Karpas-422 (cell line): ENCODE data around the gene C16orf89. TPM values are rescaled to one million over a fixed set of nuclear protein-coding genes. Genes with fewer than 3 reads are reported as not detected.
A peak's percentile ranks its signal among the peaks of the same experiment; 100 is the strongest.

Experiments used
- DNase-seq: peaks from one replicate; pipeline ENCODE4 v3.0.0-alpha.2; 2015
- H2AFZ ChIP-seq: fragments of 200-600 bp; sonication (generic); 2 replicates; pipeline ENCODE4 v1.6.1; 2014; ENCODE audit warnings: antibody characterized with exemption, low read length, mixed read lengths
- H3K27ac ChIP-seq: fragments of 200-600 bp; sonication (generic); 2 replicates; pipeline ENCODE4 v1.5.1; 2014; ENCODE audit warnings: mild to moderate bottlenecking, low read length, moderate library complexity
- H3K27me3 ChIP-seq: fragments of 200-600 bp; sonication (generic); 2 replicates; pipeline ENCODE4 v1.6.1; 2014; ENCODE audit warnings: low read length, mixed read lengths
- H3K36me3 ChIP-seq: fragments of 200-600 bp; sonication (generic); 2 replicates; pipeline ENCODE4 v1.6.1; 2014; ENCODE audit warnings: low read length, mixed read lengths; ENCODE audit not compliant: insufficient read depth
- H3K4me1 ChIP-seq: fragments of 200-600 bp; sonication (generic); 2 replicates; pipeline ENCODE4 v1.6.1; 2014; ENCODE audit warnings: mild to moderate bottlenecking, low read length, mixed read lengths
- H3K4me2 ChIP-seq: fragments of 200-600 bp; sonication (generic); 2 replicates; pipeline ENCODE4 v1.6.1; 2014; ENCODE audit warnings: low read length, low read depth, mild to moderate bottlenecking; ENCODE audit not compliant: poor library complexity, severe bottlenecking
- H3K4me3 ChIP-seq: fragments of 200-600 bp; sonication (generic); 2 replicates; pipeline ENCODE4 v1.5.1; 2014; ENCODE audit warnings: mild to moderate bottlenecking, antibody characterized with exemption, low read length, mixed read lengths
- H3K79me2 ChIP-seq: fragments of 200-600 bp; sonication (generic); 2 replicates; pipeline ENCODE4 v1.6.1; 2014; ENCODE audit warnings: mild to moderate bottlenecking, low read length, mixed read lengths
- H3K9ac ChIP-seq: fragments of 200-600 bp; sonication (generic); 2 replicates; pipeline ENCODE4 v1.6.0; 2014; ENCODE audit warnings: low read length
- H3K9me2 ChIP-seq: fragments of 200-600 bp; sonication (generic), shearing (Covaris generic); replicated peaks from 2 replicates; pipeline ENCODE4 v1.6.0; 2014; ENCODE audit warnings: mild to moderate bottlenecking, low read length, moderate library complexity; ENCODE audit not compliant: insufficient read depth
- H3K9me3 ChIP-seq: fragments of 300-700, 200-600 bp; sonication (generic); 2 replicates; pipeline ENCODE4 v1.6.1; 2014; ENCODE audit warnings: low read length, mixed read lengths
- H4K20me1 ChIP-seq: fragments of 200-600 bp; sonication (generic); 2 replicates; pipeline ENCODE4 v1.6.1; 2014; ENCODE audit warnings: mild to moderate bottlenecking, antibody characterized with exemption, low read length, low read depth; ENCODE audit not compliant: insufficient read depth
- total RNA-seq: library from RNA; depleted of rRNA; stranded (reverse); fragments of >200 nt; shearing (Covaris generic); gene quantifications from 2 replicates; pipeline ENCODE4 v1.2.3, GENCODE V29; 2014; ENCODE audit warnings: low replicate concordance

C16orf89 gene
- total RNA-seq, 1 experiment from 2014 or later, result not detected

DNA sequence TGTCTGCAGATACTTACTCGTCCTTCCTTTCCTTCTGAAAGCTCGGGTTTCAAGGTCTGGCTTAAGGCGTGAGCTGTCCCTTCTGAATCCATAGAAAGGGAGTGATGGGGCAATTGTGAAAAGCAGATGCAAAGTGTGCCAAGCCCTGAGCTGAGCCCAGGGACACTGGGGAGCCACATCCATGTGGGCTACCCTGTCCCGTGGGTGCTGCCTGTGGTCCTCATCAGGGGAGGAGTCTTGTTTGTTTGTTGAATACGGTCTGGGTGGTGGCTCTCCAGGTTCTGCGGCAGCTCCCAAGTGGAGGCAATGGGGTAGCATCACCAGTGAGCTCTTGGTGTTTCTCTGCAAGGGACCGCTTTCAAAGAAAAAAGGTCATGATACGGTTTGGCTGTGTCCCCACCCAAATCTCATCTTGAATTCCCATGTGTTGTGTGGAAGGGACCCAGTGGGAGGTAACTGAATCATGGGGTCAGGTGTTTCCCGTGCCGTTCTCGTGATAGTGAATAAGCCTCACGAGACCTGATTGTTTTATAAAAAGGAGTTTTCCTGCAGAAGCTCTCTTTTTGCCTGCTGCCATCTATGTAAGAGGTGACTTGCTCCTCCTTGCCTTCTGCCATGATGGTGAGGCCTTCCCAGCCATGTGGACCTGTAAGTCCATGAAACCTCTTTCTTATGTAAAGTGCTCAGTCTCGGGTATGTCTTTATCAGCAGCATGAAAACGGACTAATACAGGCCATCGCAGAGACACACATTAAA is 4.9 kb upstream of the C16orf89 start:
- no peak overlapping the region for H3K4me3 ChIP-seq
- no peaks in the 10 kb centered on the region for H3K9me2 ChIP-seq
- H3K4me2 ChIP-seq, result no peak overlapping the region
- H3K79me2 ChIP-seq, result peaks cover 26% of the 10 kb centered on the region
- 0 out of 2 replicates have a peak overlapping the region, but pooled peaks have one; percentile 70 for H2AFZ ChIP-seq
- H3K36me3 ChIP-seq, result peaks cover 4% of the 10 kb centered on the region; the same call in 1 of the 2 replicates
- H3K9ac ChIP-seq, result no peak overlapping the region
- no peaks in the 10 kb centered on the region for H3K9me3 ChIP-seq
- H3K4me1 ChIP-seq, result peaks cover 18% of the 10 kb centered on the region
- H3K27ac ChIP-seq, result no peak overlapping the region
- H3K27me3 ChIP-seq, result no peaks in the 10 kb centered on the region
- no peaks in the 10 kb centered on the region for H4K20me1 ChIP-seq
- DNase-seq, result no peak

GRCh38 chr16:5069854-5070253 is 4.1 kb upstream of the C16orf89 start:
- Histone ChIP-seq H3K9me2 (no peaks in the 10 kb centered on the region), H3K4me2 (no peak overlapping the region), H3K4me3 (no peak overlapping the region), H4K20me1 (no peaks in the 10 kb centered on the region), H2AFZ (no peak overlapping the region), H3K27me3 (no peaks in the 10 kb centered on the region), H3K4me1 (peaks cover 18% of the 10 kb centered on the region), H3K9ac (no peak overlapping the region), H3K36me3 (no peaks in the 10 kb centered on the region), H3K79me2 (peaks cover 26% of the 10 kb centered on the region), H3K9me3 (no peaks in the 10 kb centered on the region), H3K27ac (no peak overlapping the region)
- no peak for DNase-seq

- no peaks in the 10 kb centered on the region for H4K20me1 ChIP-seq
- H2AFZ ChIP-seq, result no peak overlapping the region
- no peak for DNase-seq
- no peaks in the 10 kb centered on the region for H3K9me2 ChIP-seq
- no peaks in the 10 kb centered on the region for H3K36me3 ChIP-seq
- H3K4me1 ChIP-seq, result peaks cover 18% of the 10 kb centered on the region
- H3K27ac ChIP-seq, result no peak overlapping the region
- no peak overlapping the region for H3K4me3 ChIP-seq
- H3K9ac ChIP-seq, result no peak overlapping the region
- peaks cover 18% of the 10 kb centered on the region for H3K79me2 ChIP-seq
- no peaks in the 10 kb centered on the region for H3K27me3 ChIP-seq
- no peak overlapping the region for H3K4me2 ChIP-seq
- no peaks in the 10 kb centered on the region for H3K9me3 ChIP-seq
Measured at GRCh38 chr16:5069048-5069447, 3.3 kb upstream of the C16orf89 start.

DNA sequence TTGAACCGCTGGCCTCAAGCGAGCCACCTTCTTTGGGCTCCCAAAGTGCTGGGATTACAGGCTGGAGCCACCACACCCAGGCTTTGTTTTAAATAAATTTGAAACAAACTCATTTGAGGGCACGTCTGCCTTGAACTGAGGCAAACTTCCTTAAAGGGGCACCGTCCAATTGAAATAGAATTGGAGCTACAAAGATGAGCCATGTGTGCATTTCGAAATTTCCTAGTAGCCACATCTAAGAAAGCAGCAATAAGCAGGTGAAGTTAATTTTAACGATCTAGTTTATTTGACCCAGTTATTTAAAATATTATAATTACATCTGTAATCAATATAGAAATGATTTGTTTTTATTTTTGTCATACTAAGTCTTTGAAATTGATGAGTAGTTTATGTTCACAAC is 755 bp upstream of the C16orf89 start:
- Histone ChIP-seq H3K9me3 (no peaks in the 10 kb centered on the region), H3K27me3 (no peaks in the 10 kb centered on the region), H3K4me2 (no peak overlapping the region), H3K79me2 (no peaks in the 10 kb centered on the region), H4K20me1 (no peaks in the 10 kb centered on the region), H2AFZ (no peak overlapping the region), H3K9me2 (no peaks in the 10 kb centered on the region), H3K4me3 (no peak overlapping the region), H3K9ac (no peak overlapping the region), H3K27ac (no peak overlapping the region), H3K4me1 (peaks cover 11% of the 10 kb centered on the region), H3K36me3 (no peaks in the 10 kb centered on the region)
- DNase-seq, result no peak

DNA sequence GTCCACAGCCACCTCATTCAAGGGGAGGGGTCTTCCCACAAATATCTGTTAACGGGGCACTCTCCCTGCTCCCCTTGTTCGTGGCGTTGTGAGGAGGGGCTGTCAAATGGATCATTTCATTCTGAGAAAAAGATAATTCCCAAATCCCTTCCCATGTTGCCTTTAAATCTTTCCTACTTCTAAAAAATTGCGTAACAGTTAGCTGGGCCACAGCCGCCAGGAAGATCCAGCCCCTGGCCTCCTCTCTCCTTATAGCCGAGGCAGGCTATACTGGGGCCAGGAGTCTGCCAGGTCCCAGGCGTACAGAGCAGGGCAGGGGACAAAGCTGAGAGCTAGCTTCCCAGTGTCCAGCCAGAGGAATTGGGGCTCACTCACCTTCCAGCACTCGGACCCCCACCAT is 430 bp downstream of the C16orf89 start:
- Histone ChIP-seq H3K27ac (no peak overlapping the region), H3K27me3 (no peaks in the 10 kb centered on the region), H3K79me2 (no peaks in the 10 kb centered on the region), H3K9ac (no peak overlapping the region), H3K4me1 (peaks cover 6% of the 10 kb centered on the region; the same call in 1 of the 2 replicates), H3K9me3 (no peaks in the 10 kb centered on the region), H3K9me2 (no peaks in the 10 kb centered on the region), H3K36me3 (no peaks in the 10 kb centered on the region), H3K4me2 (no peak overlapping the region), H3K4me3 (no peak overlapping the region), H4K20me1 (no peaks in the 10 kb centered on the region), H2AFZ (no peak overlapping the region)
- no peak for DNase-seq

- Histone ChIP-seq H3K9me2 (no peaks in the 10 kb centered on the region), H3K4me1 (peaks cover 6% of the 10 kb centered on the region; the same call in 1 of the 2 replicates), H3K9ac (no peak overlapping the region), H3K79me2 (no peaks in the 10 kb centered on the region), H3K4me2 (no peak overlapping the region), H2AFZ (no peak overlapping the region), H3K4me3 (no peak overlapping the region), H3K27me3 (no peaks in the 10 kb centered on the region), H4K20me1 (no peaks in the 10 kb centered on the region), H3K9me3 (no peaks in the 10 kb centered on the region), H3K36me3 (no peaks in the 10 kb centered on the region), H3K27ac (no peak overlapping the region)
- DNase-seq, result no peak
Measured at GRCh38 chr16:5064915-5065314, 841 bp downstream of the C16orf89 start.

DNA sequence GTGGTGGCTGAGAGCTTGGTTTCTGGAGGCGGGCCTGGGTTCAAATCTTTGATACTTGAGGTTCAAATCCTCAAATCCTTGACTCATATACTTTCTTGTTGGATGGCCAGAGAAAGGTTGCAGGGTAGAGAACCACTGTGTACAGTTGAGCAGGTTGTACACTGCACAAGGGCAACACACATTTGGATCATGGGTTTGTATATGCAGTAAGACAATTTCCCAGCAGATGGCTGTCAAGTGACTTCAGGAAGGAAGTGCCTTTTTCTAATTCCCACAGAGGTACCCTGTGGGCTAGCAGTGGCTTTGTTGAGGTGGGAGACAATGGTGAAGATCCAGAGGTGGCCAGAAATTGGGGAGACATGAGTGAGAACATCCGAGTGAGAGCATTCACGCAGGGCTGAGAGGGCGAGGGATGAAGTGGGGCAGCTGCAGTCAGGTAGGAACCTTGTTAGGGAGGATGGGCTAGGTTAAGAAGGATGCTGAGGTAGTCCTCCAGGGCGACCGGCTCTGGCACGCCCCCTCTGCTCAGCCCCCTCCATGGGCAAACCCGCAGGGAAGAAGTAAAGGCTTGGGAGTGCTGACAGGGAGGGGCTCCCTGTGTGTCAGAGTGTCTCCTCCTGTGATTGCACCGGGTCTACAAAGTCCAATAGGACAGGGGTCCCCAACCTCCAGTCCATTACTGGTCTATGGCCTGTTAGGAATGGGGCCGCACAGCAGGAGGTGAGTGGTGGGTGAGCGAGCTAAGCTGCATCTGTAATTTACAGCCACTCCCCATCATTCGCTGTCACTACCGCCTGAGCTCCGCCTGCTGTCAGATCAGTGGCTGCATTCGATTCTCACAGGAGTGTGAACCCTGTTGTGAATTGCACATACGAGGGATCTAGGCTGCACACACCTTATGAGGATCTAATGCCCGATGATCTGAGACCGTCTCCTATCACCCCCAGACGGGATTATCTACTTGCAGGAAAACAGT is 2.7 kb downstream of the C16orf89 start:
- H3K9ac ChIP-seq, result no peak overlapping the region
- H3K4me3 ChIP-seq, result no peak overlapping the region
- no peak overlapping the region for H2AFZ ChIP-seq
- peaks cover 6% of the 10 kb centered on the region; the same call in 1 of the 2 replicates for H3K4me1 ChIP-seq
- no peak overlapping the region for H3K4me2 ChIP-seq
- no peaks in the 10 kb centered on the region for H3K9me2 ChIP-seq
- no peaks in the 10 kb centered on the region for H3K27me3 ChIP-seq
- H3K36me3 ChIP-seq, result no peaks in the 10 kb centered on the region
- DNase-seq, result no peak
- H3K79me2 ChIP-seq, result no peaks in the 10 kb centered on the region
- H3K27ac ChIP-seq, result no peak overlapping the region
- no peaks in the 10 kb centered on the region for H3K9me3 ChIP-seq
- no peaks in the 10 kb centered on the region for H4K20me1 ChIP-seq

DNA sequence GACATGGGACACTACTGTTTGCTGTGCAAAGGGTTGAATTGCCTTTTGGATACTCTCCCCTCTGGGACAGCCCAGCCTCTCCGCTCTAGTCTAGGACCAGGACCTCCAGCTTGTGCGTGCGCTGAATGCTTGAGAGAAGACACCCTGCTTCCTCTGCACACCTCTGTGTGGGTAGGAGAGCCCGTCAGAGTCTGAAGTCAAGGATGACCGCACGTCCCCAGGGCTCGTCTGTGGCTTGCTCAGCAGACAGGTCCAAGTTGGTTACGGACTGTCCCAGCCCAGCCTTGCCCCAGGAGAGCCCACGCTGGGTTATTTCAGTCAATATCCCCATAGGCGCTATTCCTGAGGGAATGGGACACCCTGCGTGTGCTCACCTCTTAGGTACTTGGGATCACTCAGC is 3.7 kb downstream of the C16orf89 start:
- no peak overlapping the region for H3K27ac ChIP-seq
- H3K9me3 ChIP-seq, result no peaks in the 10 kb centered on the region
- DNase-seq, result peak; percentile 52
- no peaks in the 10 kb centered on the region for H3K9me2 ChIP-seq
- no peaks in the 10 kb centered on the region for H3K36me3 ChIP-seq
- H3K4me1 ChIP-seq, result peaks cover 6% of the 10 kb centered on the region; the same call in 1 of the 2 replicates
- H3K4me2 ChIP-seq, result no peak overlapping the region
- no peak overlapping the region for H2AFZ ChIP-seq
- H3K27me3 ChIP-seq, result no peaks in the 10 kb centered on the region
- no peaks in the 10 kb centered on the region for H3K79me2 ChIP-seq
- no peak overlapping the region for H3K4me3 ChIP-seq
- no peak overlapping the region for H3K9ac ChIP-seq
- no peaks in the 10 kb centered on the region for H4K20me1 ChIP-seq
